ENCODE measurements around the gene DHCR24.

- no peak for TF ChIP-seq HDGF (IDR thresholded peaks at IDR 0.05; ENCODE audit: borderline replicate concordance)
- TF ChIP-seq CTBP1 (IDR thresholded peaks at IDR 0.05; ENCODE audit: borderline replicate concordance) = no peak
These were observed 32.7 kb upstream of the DHCR24 start for GRCh38 chr1:54919367-54920359.
